ENCODE data around the gene RPL13.

RPL13 gene

GRCh38 chr16:89560378-89561141 lies at the start of gene RPL13:
TSS of gene RPL13 (plus strand) at chr16:89560682. CDS start at chr16:89560960, 278 bp downstream.
- peak; percentile 93 for DNase-seq (ENCODE audit: insufficient read length, low spot score)
- FAIRE-seq, result no peak
- peak; percentile 91 for TF ChIP-seq POLR2A (IDR thresholded peaks at IDR 0.05; ENCODE audit: low read depth, low read length)

DNA sequence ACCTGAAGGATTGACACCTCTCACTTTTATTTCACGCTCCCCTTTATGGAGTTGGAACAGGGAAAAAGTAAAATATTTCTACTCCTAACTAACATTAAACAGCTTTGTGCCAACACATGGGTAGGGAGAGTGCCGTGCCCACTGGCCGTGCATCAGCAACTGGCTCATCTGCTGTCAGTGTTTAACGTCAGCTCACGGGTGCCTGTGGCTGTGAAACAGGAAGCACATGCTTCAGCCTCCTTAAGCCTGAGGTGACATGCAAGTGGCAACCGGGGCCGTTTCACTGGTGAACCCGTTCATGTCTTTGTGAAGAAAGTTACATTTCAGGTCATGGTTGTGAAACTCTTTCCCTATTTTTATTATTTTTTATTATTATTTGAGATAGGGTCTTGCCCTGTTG lies 49.1 kb upstream of the RPL13 start:
- DNase-seq (ENCODE audit: insufficient read length, low spot score) (no peak), FAIRE-seq (no peak)
- TF ChIP-seq POLR2A (IDR thresholded peaks at IDR 0.05; ENCODE audit: low read depth, low read length), result no peak

DNA sequence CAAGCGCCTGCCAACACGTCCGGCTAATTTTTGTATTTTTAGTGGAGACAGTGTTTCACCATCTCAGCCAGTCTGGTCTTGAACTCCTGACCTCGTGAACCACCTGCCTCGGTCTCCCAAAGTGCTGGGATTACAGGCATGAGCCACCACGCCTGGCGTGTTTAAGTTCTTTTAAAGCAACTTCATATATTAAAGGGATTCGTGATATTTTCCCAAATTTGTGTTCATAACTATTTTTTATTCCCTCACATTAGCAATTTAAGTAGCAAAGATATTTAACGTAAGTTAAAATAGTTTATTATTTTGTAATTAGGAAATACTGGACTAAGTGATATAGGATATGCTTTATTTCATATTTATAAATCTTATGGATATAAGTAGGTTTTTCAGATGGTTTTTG lies 48.0 kb upstream of the RPL13 start:
- TF ChIP-seq POLR2A (IDR thresholded peaks at IDR 0.05; ENCODE audit: low read depth, low read length), result no peak
- DNase-seq (ENCODE audit: insufficient read length, low spot score) (no peak), FAIRE-seq (no peak)

- no peak for FAIRE-seq
- TF ChIP-seq POLR2A (IDR thresholded peaks at IDR 0.05; ENCODE audit: low read depth, low read length), result no peak
- no peak for DNase-seq (ENCODE audit: insufficient read length, low spot score)
Measured at GRCh38 chr16:89517128-89517527, 43.4 kb upstream of the RPL13 start.

GRCh38 chr16:89519881-89520280 lies 40.6 kb upstream of the RPL13 start:
- no peak for TF ChIP-seq POLR2A (IDR thresholded peaks at IDR 0.05; ENCODE audit: low read depth, low read length)
- FAIRE-seq (no peak), DNase-seq (ENCODE audit: insufficient read length, low spot score) (no peak)

- DNase-seq (ENCODE audit: insufficient read length, low spot score) (no peak), FAIRE-seq (no peak)
- no peak for TF ChIP-seq POLR2A (IDR thresholded peaks at IDR 0.05; ENCODE audit: low read depth, low read length)
Measured at GRCh38 chr16:89522287-89522686, 38.2 kb upstream of the RPL13 start.

DNA sequence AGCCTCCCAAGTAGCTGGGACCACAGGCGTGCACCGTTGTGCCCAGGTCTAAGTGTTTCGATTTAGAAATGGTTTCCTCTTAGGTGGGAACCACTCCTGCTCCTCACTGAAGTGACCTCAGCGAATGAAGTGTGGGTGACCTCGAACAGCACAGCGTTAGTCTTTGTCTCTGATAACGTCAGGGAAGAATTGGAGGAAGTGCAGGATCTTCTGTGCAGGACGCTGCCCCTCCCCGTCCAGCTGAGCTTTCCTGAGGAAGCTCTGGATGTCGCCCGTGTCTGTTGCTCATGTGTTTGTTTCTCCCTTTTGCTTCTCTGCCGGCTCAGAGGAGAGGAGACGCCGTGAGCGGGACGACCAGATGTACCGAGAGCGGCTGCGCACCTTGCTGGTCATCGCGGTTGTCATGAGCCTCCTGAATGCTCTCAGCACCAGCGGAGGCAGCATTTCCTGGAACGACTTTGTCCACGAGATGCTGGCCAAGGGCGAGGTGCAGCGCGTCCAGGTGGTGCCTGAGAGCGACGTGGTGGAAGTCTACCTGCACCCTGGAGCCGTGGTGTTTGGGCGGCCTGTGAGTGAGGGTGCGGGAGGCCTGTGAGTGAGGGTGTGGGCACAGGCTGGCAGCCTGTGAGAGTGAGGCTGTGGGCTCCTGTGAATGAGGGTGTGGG lies 36.7 kb upstream of the RPL13 start:
- no peak for TF ChIP-seq POLR2A (IDR thresholded peaks at IDR 0.05; ENCODE audit: low read depth, low read length)
- FAIRE-seq (no peak), DNase-seq (ENCODE audit: insufficient read length, low spot score) (no peak)

DNA sequence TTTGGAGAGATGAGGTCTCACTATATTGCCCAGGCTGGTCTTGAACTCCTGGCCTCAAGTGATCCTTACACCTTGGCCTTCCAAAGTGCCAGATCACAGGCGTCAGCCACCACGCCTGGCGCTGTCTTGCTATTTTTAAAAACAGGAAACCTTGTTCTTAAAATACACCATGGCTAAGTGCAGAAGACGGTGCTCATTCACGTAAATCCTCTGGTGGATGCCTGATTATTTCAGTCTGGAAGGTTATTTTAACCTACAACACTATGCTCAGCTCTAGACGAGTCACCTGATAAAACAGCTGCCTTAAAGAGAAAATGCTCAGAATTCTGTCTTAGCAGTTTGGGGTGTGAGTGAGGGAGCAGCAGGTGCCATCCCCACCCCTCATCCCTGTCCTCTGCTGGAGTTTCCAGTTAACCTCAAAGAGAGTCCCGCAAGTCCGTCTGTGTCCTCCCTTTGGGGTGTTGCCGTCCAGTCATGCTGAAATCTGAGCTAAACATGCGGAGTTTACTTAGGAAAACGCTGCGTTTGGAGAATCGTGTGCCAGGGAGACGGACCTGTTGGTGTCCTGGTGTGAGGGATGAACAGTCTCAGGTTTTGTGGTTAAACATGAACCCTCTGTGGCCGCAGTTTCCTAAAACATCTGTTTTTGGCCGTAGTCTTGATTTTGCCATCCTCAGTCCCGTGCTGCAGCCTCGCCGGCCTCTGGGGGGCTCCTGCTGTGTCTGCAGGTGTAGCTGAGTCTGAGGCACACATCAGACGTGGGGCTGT lies 35.2 kb upstream of the RPL13 start:
- FAIRE-seq, result no peak
- TF ChIP-seq POLR2A (IDR thresholded peaks at IDR 0.05; ENCODE audit: low read depth, low read length), result no peak
- DNase-seq (ENCODE audit: insufficient read length, low spot score), result no peak

GRCh38 chr16:89529097-89529496 lies 31.4 kb upstream of the RPL13 start:
- DNase-seq (ENCODE audit: insufficient read length, low spot score), result no peak
- no peak for FAIRE-seq
- no peak for TF ChIP-seq POLR2A (IDR thresholded peaks at IDR 0.05; ENCODE audit: low read depth, low read length)

DNA sequence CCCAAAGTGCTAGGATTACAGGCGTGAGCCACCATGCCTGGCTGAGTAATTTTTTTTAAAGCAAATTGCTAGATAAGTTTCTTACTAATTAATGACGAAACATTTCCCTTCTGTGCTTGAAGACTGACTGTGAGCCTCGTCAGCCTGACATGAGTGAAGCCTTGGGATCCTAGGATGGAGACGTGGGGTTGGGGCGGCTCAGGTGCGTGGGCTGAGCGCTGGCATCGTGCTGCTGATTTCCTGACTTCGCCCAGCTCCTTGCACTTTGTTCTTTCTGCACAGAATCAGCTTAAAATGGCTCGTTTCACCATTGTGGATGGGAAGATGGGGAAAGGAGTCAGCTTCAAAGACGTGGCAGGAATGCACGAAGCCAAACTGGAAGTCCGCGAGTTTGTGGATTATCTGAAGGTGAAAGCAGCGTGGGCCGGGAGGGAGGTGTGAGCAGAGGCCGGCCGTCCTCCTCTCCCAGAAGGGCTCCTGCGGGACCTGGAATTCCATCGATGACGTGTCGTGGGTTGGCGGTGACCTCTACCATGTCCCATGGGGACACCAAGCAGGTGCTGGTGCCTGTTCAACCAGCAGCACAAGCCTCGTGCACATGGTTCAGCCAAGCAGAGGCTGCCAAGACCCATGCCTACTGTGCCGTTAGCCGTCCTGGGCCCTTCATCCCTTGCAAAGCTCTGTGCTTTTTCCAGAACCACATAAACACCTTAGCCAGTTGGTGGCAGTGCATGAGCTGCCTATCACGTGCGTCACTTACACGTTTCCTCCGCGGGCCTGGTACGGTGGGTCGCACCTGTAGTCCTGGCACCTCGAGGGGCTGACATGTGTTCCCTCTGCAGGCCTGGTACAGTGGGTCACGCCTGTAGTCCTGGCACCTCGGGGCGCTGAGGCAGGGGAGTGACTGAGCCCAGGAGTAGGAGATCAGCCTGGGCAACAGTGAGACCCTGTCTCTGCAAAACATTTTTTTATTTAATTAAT lies 29.8 kb upstream of the RPL13 start:
- DNase-seq (ENCODE audit: insufficient read length, low spot score) (no peak), FAIRE-seq (no peak)
- no peak for TF ChIP-seq POLR2A (IDR thresholded peaks at IDR 0.05; ENCODE audit: low read depth, low read length)

DNA sequence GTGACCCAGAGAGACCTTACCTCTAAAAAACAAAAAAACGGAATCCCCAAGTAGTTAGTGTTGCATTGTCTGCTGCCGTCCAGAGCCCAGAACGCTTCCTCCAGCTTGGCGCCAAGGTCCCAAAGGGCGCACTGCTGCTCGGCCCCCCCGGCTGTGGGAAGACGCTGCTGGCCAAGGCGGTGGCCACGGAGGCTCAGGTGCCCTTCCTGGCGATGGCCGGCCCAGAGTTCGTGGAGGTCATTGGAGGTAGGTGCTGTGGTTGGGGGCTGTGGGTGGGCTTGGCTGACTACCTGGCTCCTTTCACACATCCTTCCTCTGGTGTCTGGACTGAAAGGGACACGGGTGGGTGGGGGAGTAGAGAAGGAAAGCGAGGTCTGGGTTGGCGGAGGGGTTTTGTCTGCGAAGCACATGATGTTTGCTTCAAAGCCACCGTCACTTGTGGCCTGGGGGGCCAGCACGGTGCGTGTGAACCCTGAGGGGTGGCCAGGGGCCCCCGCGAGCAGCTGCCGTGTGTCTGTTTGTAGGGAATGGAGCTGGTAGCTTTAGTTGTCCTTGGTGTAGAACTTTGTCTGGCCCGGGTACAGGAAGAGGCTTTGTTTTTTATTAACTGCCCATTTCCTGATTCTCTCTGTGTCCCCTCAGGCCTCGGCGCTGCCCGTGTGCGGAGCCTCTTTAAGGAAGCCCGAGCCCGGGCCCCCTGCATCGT lies 28.5 kb upstream of the RPL13 start:
- no peak for DNase-seq (ENCODE audit: insufficient read length, low spot score)
- no peak for TF ChIP-seq POLR2A (IDR thresholded peaks at IDR 0.05; ENCODE audit: low read depth, low read length)
- FAIRE-seq, result no peak

DNA sequence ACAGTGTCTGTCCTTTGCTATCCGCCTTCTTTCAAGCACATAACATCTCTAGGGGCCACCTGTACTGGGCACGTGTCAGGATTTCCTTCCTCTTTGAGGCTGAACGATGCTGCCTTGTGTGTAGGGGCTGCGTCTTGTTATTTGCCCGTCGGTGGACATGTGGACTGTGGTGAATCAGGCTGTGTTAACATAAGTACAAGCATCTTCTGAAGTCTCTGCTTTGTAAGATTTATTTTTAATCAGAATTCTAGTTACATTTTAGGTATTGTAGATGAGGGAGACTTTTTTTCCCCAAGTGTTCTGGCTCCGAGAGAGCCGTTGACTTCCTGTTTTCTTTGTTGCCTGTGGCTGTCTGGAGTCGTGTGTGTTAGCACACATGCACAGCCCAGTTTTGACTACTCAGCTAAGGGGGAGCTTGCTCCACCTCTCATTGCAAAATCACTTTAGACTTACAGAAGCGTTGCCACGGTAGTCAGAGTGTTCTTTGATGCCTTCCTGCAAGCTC lies 26.2 kb upstream of the RPL13 start:
- DNase-seq (ENCODE audit: insufficient read length, low spot score) (no peak), FAIRE-seq (no peak)
- TF ChIP-seq POLR2A (IDR thresholded peaks at IDR 0.05; ENCODE audit: low read depth, low read length), result no peak

GRCh38 chr16:89536371-89536770 lies 24.1 kb upstream of the RPL13 start:
- TF ChIP-seq POLR2A (IDR thresholded peaks at IDR 0.05; ENCODE audit: low read depth, low read length), result no peak
- DNase-seq (ENCODE audit: insufficient read length, low spot score) (no peak), FAIRE-seq (no peak)
